Right atrium auricular region (tissue), 2 donors: ENCODE measurements around the gene ATP11A. TPM values are rescaled to one million over a fixed set of nuclear protein-coding genes. Genes with fewer than 3 reads are reported as not detected.
A peak's percentile ranks its signal among the peaks of the same experiment; 100 is the strongest.

Experiments used
- DNase-seq: peaks from one replicate; pipeline ENCODE4 v3.0.0-alpha.2; 2019; ENCODE audit warnings: low spot score
- H3K27ac ChIP-seq, 2 donors: fragments of 200-600 bp; sonication (generic); 1 replicate in 1 of 2; 2 replicates in 1 of 2; pipeline ENCODE4 v1.5.1; 2016 to 2019
- H3K27me3 ChIP-seq, 2 donors: fragments of 200-600 bp; sonication (generic); one replicate each; pipeline versions ENCODE4 v1.5.1 to v1.6.0; 2017 to 2019
- H3K36me3 ChIP-seq: fragments of 200-600 bp; sonication (generic); one replicate; pipeline ENCODE4 v1.5.1; 2016
- H3K4me1 ChIP-seq, 2 donors: fragments of 200-600 bp; sonication (generic); one replicate each; pipeline versions ENCODE4 v1.5.1 to v1.6.0; 2017 to 2019
- H3K4me3 ChIP-seq, 2 donors: fragments of 200-600 bp; sonication (generic); 1 replicate in 1 of 2; 2 replicates in 1 of 2; pipeline ENCODE4 v1.5.1; 2017 to 2019; ENCODE audit warnings: mild to moderate bottlenecking in 1 of 2, moderate library complexity in 1 of 2
- H3K9me3 ChIP-seq, 2 donors: fragments of 200-600 bp; sonication (generic); one replicate each; pipeline ENCODE4 v1.5.1; 2019
- CTCF ChIP-seq, 2 donors: fragments of 200-600 bp; sonication (generic); IDR thresholded peaks; one replicate each; pipeline ENCODE4 v1.5.1; 2019; ENCODE audit warnings: antibody characterized with exemption in 2 of 2
- total RNA-seq, 2 donors: library from RNA; depleted of rRNA; stranded (reverse); fragments of >200 nt; gene quantifications; one replicate each; pipeline ENCODE4 v1.1.0, GENCODE V29; 2016

The ATP11A gene
- total RNA-seq, 2 donors from 2014 or later = 31.8 to 48.6 TPM

- no peak for DNase-seq
- Histone ChIP-seq H3K4me1 (peaks cover 0 to 52% of the 10 kb centered on the region in 2 donors), H3K9me3 (no peaks in the 10 kb centered on the region), H3K4me3 (no peak overlapping the region), H3K27me3 (no peaks in the 10 kb centered on the region), H3K27ac (peak overlapping the region; percentile 85 to 94), H3K36me3 (no peaks in the 10 kb centered on the region)
- no peak for TF ChIP-seq CTCF (IDR thresholded peaks at IDR 0.05)
These were observed 31.0 kb downstream of the ATP11A start for GRCh38 chr13:112720814-112721197.

GRCh38 chr13:112721198-112722104, 31.6 kb downstream of the ATP11A start:
- Histone ChIP-seq H3K36me3 (no peaks in the 10 kb centered on the region), H3K27me3 (no peaks in the 10 kb centered on the region), H3K9me3 (no peaks in the 10 kb centered on the region), H3K4me1 (peaks cover 0 to 52% of the 10 kb centered on the region in 2 donors), H3K27ac (peak overlapping the region; percentile 85 to 94), H3K4me3 (no peak overlapping the region)
- peak in 1 of 2 donors; percentile 19 for TF ChIP-seq CTCF (IDR thresholded peaks at IDR 0.05)
- DNase-seq = no peak

GRCh38 chr13:112722433-112723263, 32.8 kb downstream of the ATP11A start:
- Histone ChIP-seq H3K4me1 (peaks cover 0 to 64% of the 10 kb centered on the region in 2 donors), H3K27ac (peak overlapping the region; percentile 85 to 94), H3K27me3 (no peaks in the 10 kb centered on the region), H3K9me3 (no peaks in the 10 kb centered on the region), H3K4me3 (no peak overlapping the region), H3K36me3 (no peaks in the 10 kb centered on the region)
- no peak for TF ChIP-seq CTCF (IDR thresholded peaks at IDR 0.05)
- DNase-seq = peak; percentile 80

- no peak for TF ChIP-seq CTCF (IDR thresholded peaks at IDR 0.05)
- H3K9me3 ChIP-seq = no peaks in the 10 kb centered on the region
- no peaks in the 10 kb centered on the region for H3K36me3 ChIP-seq
- peak overlapping the region; percentile 85 to 94 for H3K27ac ChIP-seq
- H3K4me3 ChIP-seq = no peak overlapping the region
- peaks cover 0 to 74% of the 10 kb centered on the region in 2 donors for H3K4me1 ChIP-seq
- DNase-seq = no peak
- no peaks in the 10 kb centered on the region for H3K27me3 ChIP-seq
These were observed 33.9 kb downstream of the ATP11A start for GRCh38 chr13:112723771-112724170.

GRCh38 chr13:112724788-112725345, 35.0 kb downstream of the ATP11A start:
- Histone ChIP-seq H3K27me3 (no peaks in the 10 kb centered on the region), H3K4me3 (no peak overlapping the region), H3K27ac (peak overlapping the region; percentile 85 to 94), H3K9me3 (no peaks in the 10 kb centered on the region), H3K36me3 (no peaks in the 10 kb centered on the region), H3K4me1 (peaks cover 0 to 83% of the 10 kb centered on the region in 2 donors)
- TF ChIP-seq CTCF (IDR thresholded peaks at IDR 0.05) = no peak
- no peak for DNase-seq
